Measurements from ENCODE around the gene THAP2. TPM values are rescaled to one million over a fixed set of nuclear protein-coding genes. Genes with fewer than 3 reads are reported as not detected.

THAP2 gene
- total and polyA plus RNA-seq, 2 donors = 6.1 to 9.8 TPM

Other genes starting within 250 kb of the THAP2 start
- 0.42 TPM for gene LGR5, start 224.5 kb upstream of the THAP2 start, total RNA-seq
- 0.27 TPM for gene LGR5, start 224.5 kb upstream of the THAP2 start, polyA plus RNA-seq
- 23.7 TPM for gene ZFC3H1, start 453 bp upstream of the THAP2 start, total RNA-seq
- 41.8 TPM for gene ZFC3H1, start 453 bp upstream of the THAP2 start, polyA plus RNA-seq
- gene TMEM19, start 21.8 kb downstream of the THAP2 start, total RNA-seq = 24.7 TPM
- gene TMEM19, start 21.8 kb downstream of the THAP2 start, polyA plus RNA-seq = 12.1 TPM
- gene RAB21, start 90.6 kb downstream of the THAP2 start, total RNA-seq = 36.8 TPM
- gene RAB21, start 90.6 kb downstream of the THAP2 start, polyA plus RNA-seq = 21.9 TPM
- gene TBC1D15, start 175.5 kb downstream of the THAP2 start, total RNA-seq = 20.8 TPM
- 59.9 TPM for gene TBC1D15, start 175.5 kb downstream of the THAP2 start, polyA plus RNA-seq

Data from thymus (tissue), 2 donors.